ENCODE results near the gene RABGGTB. TPM values are rescaled to one million over a fixed set of nuclear protein-coding genes. Genes with fewer than 3 reads are reported as not detected.
"Not testable (repeated sequence)": the region's sequence is repeated elsewhere in the genome, so short reads cannot be mapped to it uniquely, and the experiment has no call there.

RABGGTB gene
- 100 to 1,000 TPM; 138 to 278 TPM for total RNA-seq

DNA sequence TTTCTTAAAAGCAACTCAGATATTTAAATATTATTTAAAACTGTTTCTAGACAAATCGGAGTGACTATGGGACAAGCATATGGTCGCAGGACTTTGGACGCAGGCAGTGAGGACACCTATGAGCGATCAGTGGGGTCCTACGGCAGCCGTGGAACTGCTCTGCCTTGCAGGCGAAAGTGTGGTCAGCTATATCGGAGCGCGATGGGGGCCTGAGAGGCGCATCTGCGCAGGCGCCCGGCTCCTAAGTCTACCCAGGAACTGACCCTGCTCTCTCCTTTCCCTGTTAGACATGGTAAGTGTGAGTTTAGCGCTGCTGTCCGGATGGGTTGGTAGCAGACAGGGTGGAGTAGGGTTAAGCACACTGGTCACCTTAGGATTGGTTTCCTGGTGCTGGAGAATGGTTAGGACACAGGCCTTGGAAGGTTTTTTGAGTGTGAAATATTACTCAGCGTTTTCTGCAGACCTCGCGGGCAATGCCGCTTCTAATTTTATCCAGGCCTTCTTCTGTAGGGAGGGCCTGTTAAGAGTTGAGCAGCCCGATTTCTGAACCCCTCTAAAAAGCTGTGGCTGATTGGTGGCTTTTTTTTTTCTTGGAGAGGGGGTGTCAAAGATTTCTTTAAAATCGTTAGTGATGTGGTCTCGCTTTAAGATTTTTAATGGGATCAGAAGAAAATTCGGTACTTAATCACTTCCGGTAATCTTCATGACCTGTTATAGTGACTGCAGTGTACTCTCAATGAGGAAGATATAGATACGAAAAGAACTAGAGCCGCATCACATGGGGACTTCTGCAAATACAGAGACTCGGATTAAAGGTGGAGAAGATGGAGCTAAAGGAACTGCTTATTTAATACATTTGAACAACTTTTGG is at the start of gene RABGGTB:
Gene RABGGTB (plus strand): TSS at position 274 of the 871 bp plus-strand sequence. CDS start 16 bp downstream, at position 290.
- peaks cover 0 to 3% of the 10 kb centered on the region in 2 donors for H3K27me3 Mint-ChIP-seq
- H3K36me3 Mint-ChIP-seq: peaks cover 51% of the 10 kb centered on the region
- peak within 1 kb of the TSS; percentile 97 to 98 for H3K27ac Mint-ChIP-seq
- peak; percentile 96 to 98 for ATAC-seq
- H3K9me3 Mint-ChIP-seq: no peaks in the 10 kb centered on the region
- H3K4me3 Mint-ChIP-seq: peak within 1 kb of the TSS; percentile 97
- peaks cover 54 to 62% of the 10 kb centered on the region in 2 donors for H3K4me1 Mint-ChIP-seq (ENCODE audit: low read depth in 2 of 2)
- peak; percentile 96 for DNase-seq (ENCODE audit: low spot score)

DNA sequence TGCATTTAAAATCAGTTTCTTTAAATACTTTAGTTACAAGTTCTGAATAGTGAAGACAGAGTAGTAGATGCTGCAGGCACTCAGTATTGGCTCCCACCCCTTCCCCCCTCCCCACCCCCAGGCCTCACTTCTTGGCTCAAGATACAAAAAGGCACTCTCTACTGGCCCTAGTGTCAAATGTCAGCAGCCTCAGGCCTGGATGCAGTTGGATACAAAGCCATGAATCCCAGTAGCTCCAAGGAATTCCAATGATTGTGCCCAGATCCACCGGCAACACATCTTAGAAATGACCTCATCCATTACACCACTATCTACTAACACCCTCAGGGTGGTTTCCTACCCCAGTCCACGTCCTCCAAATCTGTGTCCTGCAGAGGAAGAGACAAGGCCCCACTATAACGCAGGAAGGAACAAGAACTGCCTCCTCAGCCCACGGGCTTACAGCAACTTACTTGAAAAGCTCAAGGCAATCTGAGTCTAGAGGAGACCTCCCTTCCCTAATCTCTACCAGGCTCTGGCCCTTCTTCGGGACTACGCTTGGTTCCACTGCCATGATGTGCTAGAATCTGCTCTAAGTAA is 43.9 kb upstream of the RABGGTB start:
- H3K27me3 Mint-ChIP-seq: no peaks in the 10 kb centered on the region
- ATAC-seq: no peak
- H3K4me1 Mint-ChIP-seq (ENCODE audit: low read depth in 2 of 2): peaks cover 0 to 7% of the 10 kb centered on the region in 2 donors
- no peaks in the 10 kb centered on the region for H3K9me3 Mint-ChIP-seq
- H3K36me3 Mint-ChIP-seq: peaks cover 14% of the 10 kb centered on the region
- H3K27ac Mint-ChIP-seq: no peak overlapping the region
- H3K4me3 Mint-ChIP-seq: no peak overlapping the region
- no peak for DNase-seq (ENCODE audit: low spot score)

DNA sequence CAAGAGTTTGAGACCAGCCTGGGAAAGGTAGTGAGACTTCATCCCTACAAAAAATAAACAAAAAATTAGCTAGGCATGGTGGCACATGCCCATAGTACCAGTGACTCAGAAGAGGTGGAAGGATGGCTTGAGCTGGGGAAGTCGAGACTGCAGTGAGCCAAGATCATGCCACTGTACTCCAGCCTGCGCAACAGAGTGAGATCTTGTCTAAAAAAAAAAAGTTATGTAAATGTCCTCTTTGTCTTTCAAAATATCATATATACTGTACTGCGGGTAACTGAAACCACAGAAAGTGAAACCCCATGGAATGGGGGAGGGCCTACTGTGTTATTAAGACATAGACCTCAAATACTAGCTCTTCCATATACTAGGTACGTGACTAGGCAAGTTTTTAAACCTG is 40.8 kb upstream of the RABGGTB start:
- Mint-ChIP-seq H3K36me3 (peaks cover 9% of the 10 kb centered on the region), H3K4me3 (no peak overlapping the region), H3K4me1 (ENCODE audit: low read depth in 2 of 2) (peaks cover 4 to 7% of the 10 kb centered on the region in 2 donors), H3K27ac (no peak overlapping the region), H3K27me3 (no peaks in the 10 kb centered on the region), H3K9me3 (no peaks in the 10 kb centered on the region)
- no peak for DNase-seq (ENCODE audit: low spot score)
- ATAC-seq: peak; percentile 57 to 61

DNA sequence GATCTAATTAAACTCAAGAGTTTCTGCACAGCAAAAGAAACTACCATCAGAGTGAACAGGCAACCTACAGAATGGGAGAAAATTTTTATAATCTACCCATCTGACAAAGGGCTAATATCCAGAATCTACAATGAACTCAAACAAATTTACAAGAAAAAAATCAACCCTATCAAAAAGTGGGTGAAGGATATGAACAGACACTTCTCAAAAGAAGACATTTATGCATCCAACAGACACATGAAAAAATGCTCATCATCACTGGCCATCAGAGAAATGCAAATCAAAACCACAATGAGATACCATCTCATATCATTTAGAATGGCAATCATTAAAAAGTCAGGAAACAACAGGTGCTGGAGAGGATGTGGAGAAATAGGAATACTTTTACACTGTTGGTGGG is 28.8 kb upstream of the RABGGTB start:
- H3K4me3 Mint-ChIP-seq; H3K4me1 Mint-ChIP-seq (ENCODE audit: low read depth in 2 of 2); DNase-seq (ENCODE audit: low spot score); ATAC-seq; H3K27me3 Mint-ChIP-seq; H3K9me3 Mint-ChIP-seq; H3K27ac Mint-ChIP-seq: not testable (repeated sequence)
- peaks cover 32% of the 10 kb centered on the region for H3K36me3 Mint-ChIP-seq

DNA sequence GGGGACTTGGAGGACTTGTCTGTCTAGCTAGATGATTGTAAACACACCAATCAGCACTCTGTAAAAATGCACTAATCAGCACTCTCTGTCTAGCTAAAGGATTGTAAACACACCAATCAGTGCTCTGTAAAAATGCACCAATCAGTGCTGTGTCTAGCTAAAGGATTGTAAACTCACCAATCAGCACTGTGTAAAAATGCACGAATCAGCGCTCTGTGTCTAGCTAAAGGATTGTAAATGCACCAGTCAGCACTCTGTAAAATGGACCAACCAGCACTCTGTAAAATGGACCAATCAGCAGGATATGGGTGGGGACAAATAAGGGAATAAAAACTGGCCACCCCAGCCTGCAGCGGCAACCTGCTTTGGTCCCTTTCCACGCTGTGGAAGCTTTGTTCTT is 27.5 kb upstream of the RABGGTB start:
- DNase-seq (ENCODE audit: low spot score); H3K27ac Mint-ChIP-seq; H3K27me3 Mint-ChIP-seq; H3K4me1 Mint-ChIP-seq (ENCODE audit: low read depth in 2 of 2); ATAC-seq; H3K4me3 Mint-ChIP-seq; H3K9me3 Mint-ChIP-seq: not testable (repeated sequence)
- peaks cover 21% of the 10 kb centered on the region for H3K36me3 Mint-ChIP-seq

DNA sequence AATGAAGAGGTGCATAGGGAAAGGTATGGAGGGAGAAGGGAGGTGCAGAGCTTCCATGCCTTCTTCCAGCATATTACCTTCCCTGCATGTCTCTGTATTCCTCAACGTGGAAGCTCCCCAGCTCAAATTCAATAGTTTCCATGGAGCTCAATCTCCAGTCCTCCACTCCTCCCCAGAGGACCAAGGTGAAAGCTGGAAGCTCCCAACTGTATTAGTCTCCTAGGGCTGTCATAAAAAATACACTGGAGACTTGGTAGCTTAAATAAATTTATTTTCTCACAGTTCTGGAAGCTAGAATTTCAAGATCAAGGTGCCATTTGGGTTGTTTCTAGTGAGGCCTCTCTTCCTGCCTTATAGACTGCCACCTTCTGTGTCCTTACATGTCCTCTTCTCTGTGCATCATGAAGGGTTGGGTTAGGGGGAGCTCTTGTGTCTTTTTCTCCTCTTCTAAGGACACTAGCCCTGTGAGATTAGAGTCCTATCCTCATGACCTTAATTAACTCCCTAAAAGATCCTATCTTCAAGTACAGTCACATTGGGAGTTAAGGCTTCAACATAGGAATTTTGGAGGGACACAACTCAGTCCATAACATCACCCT is 21.9 kb upstream of the RABGGTB start:
- Mint-ChIP-seq H3K27ac (no peak overlapping the region), H3K9me3 (no peaks in the 10 kb centered on the region), H3K4me1 (ENCODE audit: low read depth in 2 of 2) (no peaks in the 10 kb centered on the region), H3K36me3 (no peaks in the 10 kb centered on the region), H3K4me3 (no peak overlapping the region), H3K27me3 (no peaks in the 10 kb centered on the region)
- DNase-seq (ENCODE audit: low spot score) (no peak), ATAC-seq (no peak)

DNA sequence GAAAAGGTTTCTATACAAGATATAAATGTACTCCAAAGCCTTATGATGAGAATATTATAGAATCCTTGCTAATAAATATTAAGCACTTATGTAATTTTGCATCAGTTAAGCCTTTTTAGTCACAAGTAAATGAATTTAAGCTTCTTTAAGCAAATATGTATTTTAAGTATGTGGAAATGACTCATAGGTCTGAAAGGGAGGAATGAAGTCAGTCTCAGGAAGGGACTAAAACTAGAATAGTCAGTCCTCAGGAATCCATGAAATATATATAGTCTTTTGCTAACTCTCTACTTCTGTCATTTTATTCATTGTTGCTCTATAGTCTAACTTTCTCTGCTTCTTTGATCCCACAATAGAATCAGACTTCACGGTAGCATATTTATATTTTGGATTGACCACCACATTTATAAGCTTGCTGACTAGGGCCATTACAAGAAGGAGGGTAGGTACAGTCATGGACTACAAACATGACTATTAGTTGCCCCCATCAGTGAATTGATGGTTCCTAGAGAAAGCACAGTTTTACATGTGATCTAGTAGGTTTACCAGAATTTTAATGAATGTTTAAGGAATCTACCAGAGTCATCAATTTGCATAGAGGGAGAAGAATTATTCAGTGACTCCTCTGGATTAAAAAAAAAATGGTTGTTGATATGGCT is 20.2 kb upstream of the RABGGTB start:
- no peaks in the 10 kb centered on the region for H3K27me3 Mint-ChIP-seq
- H3K4me3 Mint-ChIP-seq: no peak overlapping the region
- H3K36me3 Mint-ChIP-seq: no peaks in the 10 kb centered on the region
- ATAC-seq: no peak
- H3K9me3 Mint-ChIP-seq: no peaks in the 10 kb centered on the region
- no peak overlapping the region for H3K27ac Mint-ChIP-seq
- no peak for DNase-seq (ENCODE audit: low spot score)
- H3K4me1 Mint-ChIP-seq (ENCODE audit: low read depth in 2 of 2): no peaks in the 10 kb centered on the region

DNA sequence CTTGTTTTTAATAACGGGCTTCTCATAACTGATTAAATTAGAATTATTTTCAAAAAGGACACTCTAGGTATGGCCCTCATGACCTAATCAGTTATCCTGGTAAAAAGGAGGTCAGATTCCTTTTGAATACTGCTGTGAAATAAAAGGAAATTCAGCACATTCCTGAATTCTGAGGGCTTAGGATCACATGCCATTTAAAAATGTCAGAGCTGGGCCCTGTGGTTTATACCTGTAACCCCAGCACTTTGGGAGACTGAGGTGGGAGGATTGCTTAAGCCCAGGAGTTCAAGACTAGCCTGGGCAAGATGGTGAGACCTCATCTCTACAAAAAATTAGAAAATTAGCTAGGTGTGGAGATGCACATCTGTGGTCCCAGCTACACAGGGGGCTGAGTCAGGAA is 18.0 kb upstream of the RABGGTB start:
- Mint-ChIP-seq H3K4me3 (no peak overlapping the region), H3K27ac (no peak overlapping the region), H3K9me3 (no peaks in the 10 kb centered on the region), H3K27me3 (no peaks in the 10 kb centered on the region), H3K4me1 (ENCODE audit: low read depth in 2 of 2) (no peaks in the 10 kb centered on the region), H3K36me3 (no peaks in the 10 kb centered on the region)
- ATAC-seq (no peak), DNase-seq (ENCODE audit: low spot score) (no peak)

DNA sequence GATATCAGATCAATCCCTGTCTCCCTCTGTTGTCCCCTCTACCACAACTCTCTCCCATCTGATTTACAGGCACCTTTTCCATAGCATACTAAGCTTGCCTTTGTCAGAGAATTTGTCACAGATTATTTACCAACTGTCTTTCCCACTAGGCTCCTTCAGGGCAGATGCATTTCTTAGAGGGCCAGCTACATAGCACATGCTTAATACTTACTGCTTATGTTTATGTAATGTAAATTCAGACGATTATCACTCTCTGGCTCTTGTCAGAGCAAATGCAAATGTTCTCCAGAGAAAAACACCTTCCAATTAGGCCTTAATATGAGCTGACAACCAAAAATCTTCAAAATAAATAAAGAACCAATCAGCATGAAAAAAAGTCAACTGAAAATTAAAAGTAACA is 15.3 kb upstream of the RABGGTB start:
- Mint-ChIP-seq H3K36me3 (no peaks in the 10 kb centered on the region), H3K27me3 (no peaks in the 10 kb centered on the region), H3K4me3 (no peak overlapping the region), H3K9me3 (no peaks in the 10 kb centered on the region), H3K27ac (no peak overlapping the region), H3K4me1 (ENCODE audit: low read depth in 2 of 2) (no peaks in the 10 kb centered on the region)
- no peak for ATAC-seq
- DNase-seq (ENCODE audit: low spot score): no peak

DNA sequence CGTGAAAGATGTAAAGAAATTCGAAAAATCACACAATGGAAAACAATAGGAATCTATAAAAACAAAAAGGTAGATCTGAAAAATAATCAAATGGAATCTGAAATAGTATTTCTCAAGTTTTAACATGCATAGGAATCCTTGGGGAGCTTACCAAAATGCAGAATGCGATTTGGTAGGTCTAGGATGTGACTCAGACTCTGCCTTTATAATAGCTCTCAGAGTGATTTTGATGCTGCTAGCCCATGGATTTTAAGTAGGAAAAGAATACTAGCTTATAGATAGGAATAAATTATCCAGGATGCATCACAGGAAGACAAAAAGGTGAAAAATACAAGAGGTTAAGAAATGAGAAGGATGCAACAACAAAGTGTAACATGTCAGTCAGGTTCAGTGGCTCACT is 14.1 kb upstream of the RABGGTB start:
- H3K27ac Mint-ChIP-seq: no peak overlapping the region
- no peaks in the 10 kb centered on the region for H3K4me1 Mint-ChIP-seq (ENCODE audit: low read depth in 2 of 2)
- H3K4me3 Mint-ChIP-seq: no peak overlapping the region
- no peaks in the 10 kb centered on the region for H3K9me3 Mint-ChIP-seq
- no peak for DNase-seq (ENCODE audit: low spot score)
- no peaks in the 10 kb centered on the region for H3K27me3 Mint-ChIP-seq
- no peak for ATAC-seq
- no peaks in the 10 kb centered on the region for H3K36me3 Mint-ChIP-seq

DNA sequence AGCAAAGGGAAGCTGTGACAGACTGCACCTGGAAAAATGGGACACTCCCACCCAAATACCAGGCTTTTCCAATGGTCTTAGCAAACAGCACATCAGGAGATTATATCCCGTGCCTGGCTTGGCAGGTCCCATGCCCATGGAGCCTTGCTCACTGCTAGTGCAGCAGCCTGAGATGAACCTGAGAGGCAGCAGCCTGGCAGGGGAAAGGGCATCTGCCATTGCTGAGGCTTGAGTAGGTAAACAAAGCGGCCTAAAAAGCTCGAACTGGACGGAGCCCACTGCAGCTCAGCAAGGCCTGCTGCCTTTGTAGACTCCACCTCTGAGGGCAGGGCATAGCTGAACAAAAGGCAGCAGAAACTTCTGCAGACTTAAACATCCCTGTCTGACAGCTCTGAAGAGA is 8.2 kb upstream of the RABGGTB start:
- H3K9me3 Mint-ChIP-seq; H3K4me1 Mint-ChIP-seq (ENCODE audit: low read depth in 2 of 2); H3K36me3 Mint-ChIP-seq; ATAC-seq; H3K27ac Mint-ChIP-seq; DNase-seq (ENCODE audit: low spot score); H3K4me3 Mint-ChIP-seq: not testable (repeated sequence)
- H3K27me3 Mint-ChIP-seq: peaks cover 11 to 19% of the 10 kb centered on the region in 2 donors

DNA sequence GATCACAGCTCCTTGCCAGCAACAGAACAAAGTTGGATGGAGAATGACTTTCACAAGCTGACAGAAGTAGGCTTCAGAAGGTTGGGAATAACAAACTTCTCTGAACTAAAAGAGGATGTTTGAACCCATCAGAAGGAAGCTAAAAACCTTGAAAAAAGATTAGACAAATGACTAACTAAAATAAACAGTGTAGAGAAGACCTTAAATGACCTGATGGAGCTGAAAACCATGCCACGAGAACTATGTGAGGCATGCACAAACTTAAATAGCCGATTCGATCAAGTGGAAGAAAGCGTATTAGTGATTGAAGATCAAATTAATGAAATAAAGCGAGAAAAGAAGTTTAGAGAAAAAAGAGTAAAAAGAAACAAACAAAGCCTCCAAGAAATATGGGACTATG is 7.4 kb upstream of the RABGGTB start:
- not testable (repeated sequence) for H3K4me3 Mint-ChIP-seq; H3K27ac Mint-ChIP-seq; H3K36me3 Mint-ChIP-seq; H3K9me3 Mint-ChIP-seq; ATAC-seq; H3K4me1 Mint-ChIP-seq (ENCODE audit: low read depth in 2 of 2); DNase-seq (ENCODE audit: low spot score)
- peaks cover 11 to 19% of the 10 kb centered on the region in 2 donors for H3K27me3 Mint-ChIP-seq

DNA sequence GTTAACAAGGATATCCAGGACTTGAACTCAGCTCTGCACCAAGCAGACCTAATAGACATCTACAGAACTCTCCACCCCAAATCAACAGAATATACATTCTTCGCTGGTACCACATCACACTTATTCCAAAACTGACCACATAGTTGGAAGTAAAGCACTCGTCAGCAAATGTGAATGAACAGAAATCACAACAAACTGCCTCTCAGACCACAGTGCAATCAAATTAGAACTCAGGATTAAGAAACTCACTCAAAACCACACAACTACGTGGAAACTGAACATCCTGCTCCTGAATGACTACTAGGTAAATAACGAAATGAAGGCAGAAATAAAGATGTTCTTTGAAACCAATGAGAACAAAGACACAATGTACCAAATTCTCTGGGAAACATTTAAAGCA is 5.9 kb upstream of the RABGGTB start:
- Mint-ChIP-seq H3K27me3 (peaks cover 11 to 19% of the 10 kb centered on the region in 2 donors), H3K4me1 (ENCODE audit: low read depth in 2 of 2) (peaks cover 12 to 18% of the 10 kb centered on the region in 2 donors), H3K4me3 (peak overlapping the region; percentile 28)
- DNase-seq (ENCODE audit: low spot score); H3K9me3 Mint-ChIP-seq; H3K36me3 Mint-ChIP-seq; H3K27ac Mint-ChIP-seq; ATAC-seq: not testable (repeated sequence)

DNA sequence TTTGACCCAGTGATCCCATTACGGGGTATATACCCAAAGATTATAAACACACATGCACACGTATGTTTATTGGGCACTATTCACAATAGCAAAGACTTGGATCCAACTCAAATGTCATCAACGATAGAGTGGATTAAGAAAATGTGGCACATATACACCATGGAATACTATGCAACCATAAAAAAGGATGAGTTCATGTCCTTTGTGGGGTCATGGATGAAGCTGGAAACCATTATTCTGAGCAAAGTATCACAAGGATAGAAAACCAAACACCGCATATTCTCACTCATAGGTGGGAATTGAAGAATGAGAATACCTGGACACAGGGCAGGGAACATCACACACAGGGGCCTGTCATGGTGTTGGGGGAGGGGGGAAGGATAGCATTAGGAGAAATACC is 2.1 kb upstream of the RABGGTB start:
- not testable (repeated sequence) for DNase-seq (ENCODE audit: low spot score); H3K9me3 Mint-ChIP-seq; ATAC-seq
- Mint-ChIP-seq H3K27me3 (peaks cover 11 to 15% of the 10 kb centered on the region in 2 donors), H3K36me3 (peaks cover 28% of the 10 kb centered on the region), H3K4me3 (peak overlapping the region; percentile 97), H3K4me1 (ENCODE audit: low read depth in 2 of 2) (peaks cover 38 to 44% of the 10 kb centered on the region in 2 donors), H3K27ac (peak overlapping the region; percentile 45 to 98)

Measured in natural killer cell treated with Interleukin-12 subunit alpha and Interleukin-12 subunit beta and Interleukin-15 and Interleukin-18, amount 100 ng/mL, for 72 hours (primary cell).